Posterior vena cava (tissue), 2 donors: ENCODE results near the gene CNOT3. TPM values are rescaled to one million over a fixed set of nuclear protein-coding genes. Genes with fewer than 3 reads are reported as not detected.
A peak's percentile ranks its signal among the peaks of the same experiment; 100 is the strongest.

Experiments used
- DNase-seq: peaks from one replicate; pipeline ENCODE4 v3.0.0-alpha.2; 2020; ENCODE audit warnings: low spot score
- intact Hi-C, 2 donors: fragments of 100-400 bp; cut with DNase I; formaldehyde crosslinking; loops; one replicate each; pipeline versions ENCODE4 v1.14.1 to v1.14.2; 2022 to 2023
- total RNA-seq, 2 donors: library from RNA; stranded (reverse); fragmentation: NEBNext Ultra II Directional; extraction: Animal tissue kit (Norgen Biotek cat#: 25700); gene quantifications; one replicate each; pipeline ENCODE4 v1.2.1, GENCODE V29; 2021
- donor health status: DM: yes; HTN: yes; CAD: no.
- donor health status: DM: yes; HTN: yes; CAD: no.

CNOT3 gene
- total RNA-seq, 2 donors from 2014 or later = 25.6 to 29.1 TPM

DNA sequence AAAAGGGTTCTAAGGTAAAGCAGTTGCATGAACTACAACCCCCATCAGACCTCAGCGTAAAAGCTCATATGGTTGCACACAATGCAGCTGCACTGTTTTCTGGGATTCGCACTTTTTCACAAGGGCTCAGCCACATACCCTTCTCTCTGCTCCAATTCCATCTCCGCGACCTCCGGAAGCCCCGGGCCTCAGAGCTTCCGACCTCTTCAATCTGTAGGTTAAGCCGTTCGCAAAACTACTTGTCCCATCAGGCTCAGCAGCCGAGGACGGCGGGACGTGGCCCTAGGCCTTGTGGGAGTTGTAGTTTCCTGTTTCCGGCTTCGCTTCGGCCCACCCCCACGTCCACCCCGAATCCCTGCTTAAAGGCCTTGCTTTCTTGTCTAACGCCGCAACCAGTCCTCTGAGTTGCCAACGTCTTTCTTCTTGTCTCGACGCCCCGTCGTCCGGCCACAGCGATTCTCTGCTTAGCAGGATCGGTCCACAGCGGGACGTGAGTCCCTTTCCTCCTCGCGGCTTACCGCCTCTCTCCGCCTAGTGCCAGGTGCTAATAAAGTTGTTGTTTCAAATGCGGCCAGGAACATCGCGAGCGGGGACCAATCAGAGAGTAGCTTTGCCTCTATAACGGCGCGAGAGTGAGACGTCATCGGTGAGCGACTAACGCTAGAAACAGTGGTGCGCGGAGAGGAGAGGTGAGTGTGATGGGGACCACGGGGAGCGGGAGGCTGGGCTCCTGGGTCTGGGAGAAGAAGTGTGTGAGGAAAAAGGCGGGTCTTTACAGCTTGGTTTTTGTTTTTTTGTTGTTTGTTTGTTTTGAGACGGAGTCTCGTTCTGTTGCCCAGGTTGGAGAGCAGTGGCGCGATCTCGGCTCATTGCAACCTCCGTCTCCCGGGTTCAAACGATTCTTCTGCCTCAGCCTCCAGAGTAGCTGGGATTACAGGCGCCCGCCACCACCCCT, 22.2 kb upstream of the CNOT3 start, which contains the start of the genes PRPF31 and TFPT:
Gene PRPF31, plus strand, starts transcription at position 646 of the 955 bp plus-strand sequence. CDS start 2,525 bp downstream, outside the sequence.
Gene TFPT, minus strand, starts transcription at position 549 of the 955 bp plus-strand sequence. Its CDS starts 388 bp downstream, at position 161.
- intact Hi-C loops = no loop called here
- peak; percentile 99 for DNase-seq

DNA sequence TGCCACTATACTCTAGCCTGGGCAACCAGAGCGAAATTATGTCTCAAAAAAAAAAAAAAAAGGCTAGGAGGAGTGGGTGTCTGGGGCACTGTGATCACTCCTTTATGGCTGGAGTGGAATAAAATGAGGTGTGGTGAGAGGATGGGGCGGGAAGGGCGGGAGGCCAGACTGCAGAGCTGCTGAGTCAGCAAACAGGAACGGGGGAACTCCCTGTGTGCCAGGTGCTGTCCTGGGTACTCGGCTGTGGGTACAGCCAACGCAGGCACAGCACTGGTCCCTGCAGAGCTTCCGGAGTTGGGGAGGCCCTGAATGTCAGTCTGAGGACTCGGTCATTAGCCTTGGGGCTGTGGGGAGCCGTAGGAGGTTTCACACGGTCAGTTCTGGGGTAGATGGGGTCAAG, 16.3 kb upstream of the CNOT3 start:
- DNase-seq = no peak
- intact Hi-C loops = no loop called here

DNA sequence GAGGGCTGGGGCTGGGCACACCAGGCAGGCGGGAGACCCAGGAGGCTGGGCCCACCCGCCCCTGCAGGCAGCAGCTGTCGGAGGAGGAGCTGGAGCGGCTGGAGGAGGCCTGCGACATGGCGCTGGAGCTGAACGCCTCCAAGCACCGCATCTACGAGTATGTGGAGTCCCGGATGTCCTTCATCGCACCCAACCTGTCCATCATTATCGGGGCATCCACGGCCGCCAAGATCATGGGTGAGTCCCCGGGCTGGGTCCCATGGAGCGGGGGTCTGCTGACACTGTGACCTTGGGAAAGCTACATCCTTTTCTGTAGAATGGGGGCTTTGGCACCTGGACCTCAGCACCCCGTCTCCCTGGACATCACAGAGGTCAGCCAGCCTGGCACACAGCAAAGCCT, 13.9 kb upstream of the CNOT3 start:
- intact Hi-C loops = no loop called here
- DNase-seq = no peak

- no peak for DNase-seq
- intact Hi-C loops = no loop called here
These were observed 13.2 kb upstream of the CNOT3 start for GRCh38 chr19:54124393-54124792.

DNA sequence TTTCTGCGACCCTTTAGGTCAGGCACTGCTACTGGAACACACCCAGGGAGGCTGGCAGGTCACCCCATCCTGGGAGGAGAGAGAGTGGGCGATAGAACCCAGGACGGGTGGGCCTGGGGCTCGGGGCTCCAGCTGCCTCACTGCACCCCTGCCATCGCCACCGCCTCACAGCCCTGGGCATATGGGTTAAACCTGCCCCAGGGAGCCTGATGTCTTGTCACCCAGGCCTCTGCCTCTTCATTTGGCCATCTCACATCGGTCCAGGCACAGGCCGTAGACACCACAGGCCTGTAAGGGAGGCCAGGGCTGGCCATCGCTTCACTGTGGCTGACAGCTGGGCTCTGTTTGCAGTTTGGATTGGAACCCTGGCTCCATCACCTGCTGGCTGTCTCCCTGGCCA, 11.8 kb upstream of the CNOT3 start:
- DNase-seq = no peak
- intact Hi-C loops = no loop called here

- DNase-seq = no peak
- intact Hi-C loops = no loop called here
These were observed 9.7 kb upstream of the CNOT3 start for GRCh38 chr19:54127688-54128440.

GRCh38 chr19:54128441-54128725, 9.2 kb upstream of the CNOT3 start:
- DNase-seq = no peak
- intact Hi-C loops = no loop called here

- intact Hi-C loops = no loop called here
- no peak for DNase-seq
These were observed 8.6 kb upstream of the CNOT3 start for GRCh38 chr19:54128796-54129616.

GRCh38 chr19:54129617-54129996, 8.0 kb upstream of the CNOT3 start:
- intact Hi-C loops = no loop called here
- DNase-seq = no peak

- intact Hi-C loops = no loop called here
- DNase-seq = no peak
These were observed 4.1 kb upstream of the CNOT3 start for GRCh38 chr19:54133312-54133956.

- no peak for DNase-seq
- intact Hi-C loops = no loop called here
These were observed 3.5 kb upstream of the CNOT3 start for GRCh38 chr19:54133957-54134590.

GRCh38 chr19:54136086-54136863, 1.3 kb upstream of the CNOT3 start:
- intact Hi-C loops = no loop called here
- DNase-seq = no peak

DNA sequence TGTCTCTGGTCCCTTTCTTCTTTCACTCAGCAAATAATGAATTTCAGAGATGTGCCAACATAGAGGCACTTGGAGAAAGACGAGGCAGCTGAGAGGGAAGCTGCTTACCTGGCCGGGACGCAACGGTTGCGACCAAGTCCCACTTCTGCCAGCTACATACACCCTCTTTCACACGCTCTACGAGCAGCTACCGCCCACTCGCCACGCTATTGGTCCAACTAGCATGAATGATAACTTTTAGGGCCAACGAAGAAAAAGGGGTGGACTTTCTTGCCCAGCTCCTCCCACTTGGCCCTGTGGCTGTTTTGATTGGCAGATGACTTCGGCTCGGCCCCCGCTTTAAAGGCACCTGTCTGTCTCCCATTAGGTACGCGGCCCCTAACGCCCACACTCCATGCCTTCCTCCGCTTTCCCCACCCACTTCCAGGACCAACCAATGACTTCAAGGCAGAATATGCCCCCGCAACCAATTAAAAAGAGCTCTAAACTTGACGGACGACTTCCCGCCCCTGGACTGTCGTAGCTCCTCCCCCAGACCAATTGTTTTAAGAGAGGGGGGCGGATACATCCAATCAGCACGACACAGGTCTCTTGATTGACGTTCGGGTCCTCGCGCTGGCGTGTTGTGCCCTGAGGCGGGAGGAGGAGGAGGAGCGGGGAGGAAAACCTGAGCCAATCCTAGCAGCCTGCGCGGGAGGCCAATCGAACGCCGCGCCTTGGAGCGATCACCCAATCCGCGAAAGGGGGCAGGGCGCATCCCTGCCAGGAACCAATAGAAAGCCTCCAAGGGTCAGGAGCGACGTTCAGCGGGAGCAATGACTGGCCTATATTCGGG, 481 bp upstream of the CNOT3 start:
- intact Hi-C loops = no loop called here
- peak; percentile 100 for DNase-seq

- intact Hi-C loops = no loop called here
- no peak for DNase-seq
These were observed 1.1 kb downstream of the CNOT3 start for GRCh38 chr19:54138489-54139256.

DNA sequence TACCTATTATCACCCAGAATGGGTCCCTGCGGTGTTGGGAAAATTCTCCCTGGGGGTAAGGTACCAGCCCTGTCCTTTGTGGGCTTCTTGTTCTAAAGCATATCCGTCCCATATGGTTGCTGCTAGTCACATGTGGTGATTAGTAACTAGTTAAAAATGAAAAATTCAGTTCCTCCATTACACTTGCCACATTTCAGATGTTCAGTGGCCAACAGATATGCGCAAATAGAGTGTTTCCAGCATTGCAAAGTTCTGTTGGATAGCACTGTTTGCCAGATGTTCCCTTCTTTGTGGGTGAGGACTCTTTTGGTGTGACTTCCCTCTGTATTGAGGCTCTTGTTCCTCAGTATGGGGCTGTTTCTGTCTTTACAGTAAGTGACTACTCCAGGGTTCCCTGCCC, 3.8 kb downstream of the CNOT3 start:
- intact Hi-C loops = no loop called here
- DNase-seq = no peak

DNA sequence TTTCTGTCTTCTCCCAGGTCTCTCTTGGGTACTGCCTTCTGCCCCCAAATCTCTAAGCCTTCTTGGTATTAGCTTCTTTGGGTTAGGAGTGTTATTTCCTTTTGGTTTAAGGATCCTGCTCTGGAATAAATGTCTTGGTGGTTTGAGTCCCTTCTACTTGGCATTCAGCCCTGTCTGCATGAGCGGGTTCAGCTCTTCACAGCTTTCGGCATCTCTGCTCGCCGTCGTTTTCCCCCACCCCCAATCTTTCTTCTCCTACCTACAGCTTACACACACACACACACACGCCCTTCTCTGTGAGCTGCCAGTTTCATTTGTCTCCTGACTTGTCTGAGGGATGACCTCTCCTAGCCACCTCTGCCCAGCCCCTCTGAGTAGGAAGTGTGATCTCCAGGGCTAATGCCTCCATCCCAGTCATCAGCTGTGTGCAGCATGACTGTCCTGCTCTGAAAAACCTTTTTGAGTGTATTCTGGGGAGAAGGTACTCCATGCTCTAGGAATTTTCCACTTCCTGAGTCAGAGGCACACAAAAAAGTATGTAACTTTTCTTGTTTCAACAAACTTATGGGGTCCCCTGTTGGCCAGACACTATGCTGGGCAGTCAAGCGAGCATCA, 4.7 kb downstream of the CNOT3 start:
- intact Hi-C loops = no loop called here
- DNase-seq = no peak
